H1 (cell line): ENCODE data around the gene TMCC3.
A peak's percentile ranks its signal among the peaks of the same experiment; 100 is the strongest.

Experiments
- CHD7 ChIP-seq: fragments of 300-600 bp; sonication (generic); IDR thresholded peaks from 2 replicates; pipeline ENCODE4 v1.7.1; 2012; ENCODE audit warnings: low read length, moderate library complexity, mild to moderate bottlenecking, inconsistent platforms; ENCODE audit not compliant: insufficient replicate concordance
- CTCF ChIP-seq, 3 experiments: IDR thresholded peaks; 1 replicate in 2 of 3; 2 replicates in 1 of 3; pipeline versions ENCODE4 v1.5.1 to v1.6.1; 2011; ENCODE audit warnings: low read length in 3 of 3, mild to moderate bottlenecking in 3 of 3, inconsistent platforms in 2 of 3, low read depth in 1 of 3, moderate library complexity in 1 of 3; ENCODE audit not compliant: insufficient read depth in 1 of 3; ENCODE audit errors: control extremely low read depth in 1 of 3
- EGR1 ChIP-seq: IDR thresholded peaks from 2 replicates; pipeline ENCODE4 v1.6.1; 2011; ENCODE audit warnings: low read depth, low read length, borderline replicate concordance
- EP300 ChIP-seq, 2 experiments: IDR thresholded peaks; 1 replicate in 1 of 2; 2 replicates in 1 of 2; pipeline ENCODE4 v1.6.1; 2011 to 2012; ENCODE audit warnings: low read depth in 2 of 2, low read length in 2 of 2, mild to moderate bottlenecking in 2 of 2, borderline replicate concordance in 1 of 2, inconsistent platforms in 1 of 2, moderate library complexity in 1 of 2
- EZH2 ChIP-seq: fragments of 200-600 bp; sonication (generic); IDR thresholded peaks from 2 replicates; pipeline ENCODE4 v1.7.1; 2012; ENCODE audit warnings: low read depth, mild to moderate bottlenecking, moderate library complexity, low read length, inconsistent platforms; ENCODE audit not compliant: severe bottlenecking
- FOSL1 ChIP-seq: IDR thresholded peaks from 2 replicates; pipeline ENCODE4 v1.6.1; 2011; ENCODE audit warnings: mild to moderate bottlenecking, low read depth, low read length, moderate library complexity; ENCODE audit not compliant: insufficient read depth
- GABPA ChIP-seq: IDR thresholded peaks from 2 replicates; pipeline ENCODE4 v1.6.1; 2011; ENCODE audit warnings: mild to moderate bottlenecking, low read length, moderate library complexity, borderline replicate concordance; ENCODE audit not compliant: insufficient read depth
- POLR2A ChIP-seq, 2 experiments: IDR thresholded peaks; 1 replicate in 1 of 2; 2 replicates in 1 of 2; pipeline ENCODE4 v1.6.1; 2011; ENCODE audit warnings: low read depth in 2 of 2, low read length in 2 of 2, mild to moderate bottlenecking in 2 of 2; ENCODE audit errors: control extremely low read depth in 1 of 2
- POLR2AphosphoS5 ChIP-seq: IDR thresholded peaks from 2 replicates; pipeline ENCODE4 v1.6.1; 2011; ENCODE audit warnings: low read depth, low read length
- SP2 ChIP-seq: IDR thresholded peaks from 2 replicates; pipeline ENCODE4 v1.6.1; 2012; ENCODE audit warnings: mild to moderate bottlenecking, low read length, inconsistent platforms
- USF2 ChIP-seq: IDR thresholded peaks from 2 replicates; pipeline ENCODE4 v1.6.1; 2011; ENCODE audit warnings: low read length, improper control_type of control experiment
- YY1 ChIP-seq: IDR thresholded peaks from 2 replicates; pipeline ENCODE4 v1.6.1; 2011; ENCODE audit warnings: low read depth, mild to moderate bottlenecking, low read length
- ZNF274 ChIP-seq: IDR thresholded peaks from 2 replicates; pipeline ENCODE4 v1.7.0; 2012; ENCODE audit warnings: low read length, borderline replicate concordance; ENCODE audit errors: extremely low read depth

- TF ChIP-seq USF2 (peak; percentile 63), POLR2A (IDR thresholded peaks at IDR 0.05; ENCODE audit: control extremely low read depth in 1 of 2, low read depth in 2 of 2, low read length in 2 of 2) (no peak), EZH2 (no peak), YY1 (peak; percentile 94), ZNF274 (no peak), EGR1 (no peak), FOSL1 (no peak), CHD7 (no peak), SP2 (no peak), GABPA (no peak), CTCF (IDR thresholded peaks at IDR 0.05; ENCODE audit: control extremely low read depth in 1 of 3, insufficient read depth in 1 of 3, low read depth in 1 of 3, low read length in 3 of 3) (peak; percentile 61 to 95 (median 92)), POLR2AphosphoS5 (no peak), EP300 (IDR thresholded peaks at IDR 0.05; ENCODE audit: borderline replicate concordance in 1 of 2, low read depth in 2 of 2, low read length in 2 of 2) (no peak)
Measured at GRCh38 chr12:94545935-94546771, 104.2 kb downstream of the TMCC3 start.
